ENCODE data around the gene RPL7A.

RPL7A gene

DNA sequence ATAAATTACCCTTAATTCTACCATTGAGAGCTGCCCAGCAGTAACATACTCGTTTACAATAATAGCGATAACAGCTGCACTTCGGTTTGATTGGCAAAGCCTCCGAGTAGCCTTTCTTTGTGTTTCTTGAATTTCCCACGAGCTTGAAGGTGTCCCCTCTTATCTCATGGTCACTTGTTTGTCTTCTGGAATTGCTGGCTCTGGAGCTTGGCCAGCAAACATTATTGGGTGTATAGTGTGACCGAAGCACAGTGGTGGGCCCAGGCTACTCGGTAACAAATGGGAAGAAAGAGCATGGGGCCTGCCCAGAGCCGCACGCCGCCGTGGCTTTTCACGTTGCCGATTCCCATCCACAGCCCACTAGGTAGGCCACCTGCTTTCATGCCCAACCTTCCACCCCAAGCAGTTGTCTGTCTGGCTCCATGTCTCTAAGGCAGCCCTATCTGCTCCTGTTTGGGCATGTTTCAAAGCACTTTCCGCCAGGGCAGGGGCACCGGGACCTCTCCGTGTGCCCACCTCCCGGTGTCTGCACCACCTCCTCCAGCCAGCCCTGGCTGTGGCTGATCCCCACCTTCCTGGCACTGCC lies 36.8 kb downstream of the RPL7A start:
- H3K9me2 ChIP-seq (replicated peaks; ENCODE audit: control insufficient read depth, low read length) = no peaks in the 10 kb centered on the region
- no peaks in the 10 kb centered on the region for H3F3A ChIP-seq (ENCODE audit: control insufficient read depth, insufficient read depth)
- H3K4me3 ChIP-seq (ENCODE audit: low read length) = no peak overlapping the region
- H3K9me3 ChIP-seq (ENCODE audit: control insufficient read depth, insufficient read depth, low read length) = peaks cover 10% of the 10 kb centered on the region; the same call in 1 of the 2 replicates
- H3K4me1 ChIP-seq (ENCODE audit: control insufficient read depth, low read length) = no peaks in the 10 kb centered on the region
- no peaks in the 10 kb centered on the region for H3K27me3 ChIP-seq (ENCODE audit: control insufficient read depth, low read length)
- H3K27ac ChIP-seq (ENCODE audit: low read depth, low read length) = no peak overlapping the region
- TF ChIP-seq CTCF (IDR thresholded peaks at IDR 0.05; ENCODE audit: low read depth, low read length, poor library complexity, severe bottlenecking) (no peak), EZH2phosphoT487 (IDR thresholded peaks at IDR 0.05; ENCODE audit: borderline replicate concordance, low read length) (no peak)
- H3K36me3 ChIP-seq (ENCODE audit: control insufficient read depth, low read length) = no peaks in the 10 kb centered on the region
- H4K20me1 ChIP-seq (ENCODE audit: control insufficient read depth, insufficient read depth, low read depth, low read length) = no peaks in the 10 kb centered on the region
- no peak overlapping the region for H3K4me2 ChIP-seq (ENCODE audit: low read length)
- no peaks in the 10 kb centered on the region for H3K79me2 ChIP-seq (ENCODE audit: control insufficient read depth, low read length)

GRCh38 chr9:133385452-133385851 lies 37.4 kb downstream of the RPL7A start:
- H4K20me1 ChIP-seq (ENCODE audit: control insufficient read depth, insufficient read depth, low read depth, low read length) = no peaks in the 10 kb centered on the region
- H3K4me3 ChIP-seq (ENCODE audit: low read length) = no peak overlapping the region
- TF ChIP-seq CTCF (IDR thresholded peaks at IDR 0.05; ENCODE audit: low read depth, low read length, poor library complexity, severe bottlenecking) = no peak
- no peak for TF ChIP-seq EZH2phosphoT487 (IDR thresholded peaks at IDR 0.05; ENCODE audit: borderline replicate concordance, low read length)
- no peaks in the 10 kb centered on the region for H3F3A ChIP-seq (ENCODE audit: control insufficient read depth, insufficient read depth)
- no peaks in the 10 kb centered on the region for H3K27me3 ChIP-seq (ENCODE audit: control insufficient read depth, low read length)
- H3K4me2 ChIP-seq (ENCODE audit: low read length) = no peak overlapping the region
- no peaks in the 10 kb centered on the region for H3K36me3 ChIP-seq (ENCODE audit: control insufficient read depth, low read length)
- H3K9me2 ChIP-seq (replicated peaks; ENCODE audit: control insufficient read depth, low read length) = no peaks in the 10 kb centered on the region
- no peaks in the 10 kb centered on the region for H3K4me1 ChIP-seq (ENCODE audit: control insufficient read depth, low read length)
- no peaks in the 10 kb centered on the region for H3K79me2 ChIP-seq (ENCODE audit: control insufficient read depth, low read length)
- H3K27ac ChIP-seq (ENCODE audit: low read depth, low read length) = no peak overlapping the region
- H3K9me3 ChIP-seq (ENCODE audit: control insufficient read depth, insufficient read depth, low read length) = peaks cover 10% of the 10 kb centered on the region; the same call in 1 of the 2 replicates

- H3K4me1 ChIP-seq (ENCODE audit: control insufficient read depth, low read length) = no peaks in the 10 kb centered on the region
- H4K20me1 ChIP-seq (ENCODE audit: control insufficient read depth, insufficient read depth, low read depth, low read length) = no peaks in the 10 kb centered on the region
- no peak for TF ChIP-seq EZH2phosphoT487 (IDR thresholded peaks at IDR 0.05; ENCODE audit: borderline replicate concordance, low read length)
- TF ChIP-seq CTCF (IDR thresholded peaks at IDR 0.05; ENCODE audit: low read depth, low read length, poor library complexity, severe bottlenecking) = no peak
- no peaks in the 10 kb centered on the region for H3F3A ChIP-seq (ENCODE audit: control insufficient read depth, insufficient read depth)
- no peaks in the 10 kb centered on the region for H3K79me2 ChIP-seq (ENCODE audit: control insufficient read depth, low read length)
- no peak overlapping the region for H3K4me3 ChIP-seq (ENCODE audit: low read length)
- H3K27ac ChIP-seq (ENCODE audit: low read depth, low read length) = no peak overlapping the region
- no peaks in the 10 kb centered on the region for H3K27me3 ChIP-seq (ENCODE audit: control insufficient read depth, low read length)
- no peak overlapping the region for H3K4me2 ChIP-seq (ENCODE audit: low read length)
- H3K9me2 ChIP-seq (replicated peaks; ENCODE audit: control insufficient read depth, low read length) = no peaks in the 10 kb centered on the region
- no peaks in the 10 kb centered on the region for H3K36me3 ChIP-seq (ENCODE audit: control insufficient read depth, low read length)
- H3K9me3 ChIP-seq (ENCODE audit: control insufficient read depth, insufficient read depth, low read length) = peaks cover 10% of the 10 kb centered on the region; the same call in 1 of the 2 replicates
Measured at GRCh38 chr9:133386338-133386737, 38.3 kb downstream of the RPL7A start.

All from DOHH2 (cell line).